ENCODE data around the gene THADA. TPM values are rescaled to one million over a fixed set of nuclear protein-coding genes. Genes with fewer than 3 reads are reported as not detected.
"Not testable (repeated sequence)": the region's sequence is repeated elsewhere in the genome, so short reads cannot be mapped to it uniquely, and the experiment has no call there.

The THADA gene
- total RNA-seq, 1 experiment from 2014 or later: 20.1 TPM

GRCh38 chr2:43387092-43388062 is 208.5 kb downstream of the THADA start:
- H3K79me2 ChIP-seq (ENCODE audit: insufficient read depth, low read length): no peaks in the 10 kb centered on the region
- H3K4me2 ChIP-seq (ENCODE audit: insufficient read depth, insufficient read length, low read length): no peak overlapping the region
- H3K79me1 ChIP-seq (ENCODE audit: insufficient read depth, low read depth, low read length, poor library complexity, severe bottlenecking): no peaks in the 10 kb centered on the region
- H3K36me3 Mint-ChIP-seq (ENCODE audit: insufficient read depth in 1 of 3, low read depth in 3 of 3): no peaks in the 10 kb centered on the region
- H3K9ac ChIP-seq (ENCODE audit: extremely low read depth, insufficient read length, low read length): no peak overlapping the region
- H3K27me3 Mint-ChIP-seq (ENCODE audit: low read depth): no peaks in the 10 kb centered on the region
- H3K4me1 ChIP-seq (ENCODE audit: insufficient read depth, low read length): no peaks in the 10 kb centered on the region
- no peak overlapping the region for H2AK5ac ChIP-seq (ENCODE audit: insufficient read length, low read length)
- DNase-seq: no peak
- no peak overlapping the region for H2BK20ac ChIP-seq (ENCODE audit: low read depth, low read length, poor library complexity, severe bottlenecking)
- no peak overlapping the region for H3K4ac ChIP-seq (ENCODE audit: low read depth, low read length)
- no peak overlapping the region for H2BK120ac ChIP-seq (ENCODE audit: low read depth, low read length, poor library complexity, severe bottlenecking)
- no peak overlapping the region for H3K23ac ChIP-seq (ENCODE audit: insufficient read length, low read depth, low read length)
- H3K27ac ChIP-seq (ENCODE audit: insufficient read length, low read depth, low read length): no peak overlapping the region
- no peaks in the 10 kb centered on the region for H3K4me1 Mint-ChIP-seq
- H3K4me3 Mint-ChIP-seq: no peak overlapping the region
- H3K9me3 Mint-ChIP-seq: no peaks in the 10 kb centered on the region
- no peak overlapping the region for H2BK12ac ChIP-seq (ENCODE audit: insufficient read length, low read depth, low read length)
- H3K23me2 ChIP-seq (ENCODE audit: insufficient read length, low read depth, low read length, poor library complexity, severe bottlenecking): no peaks in the 10 kb centered on the region
- no peak overlapping the region for H2AFZ ChIP-seq (ENCODE audit: low read length)
- H3K27ac Mint-ChIP-seq: no peak overlapping the region; a peak in 1 of 7 replicates
- no peak overlapping the region for H3K56ac ChIP-seq (ENCODE audit: insufficient read length, low read depth, low read length)
- H2BK5ac ChIP-seq (ENCODE audit: insufficient read length, low read length): no peak overlapping the region
- no peak overlapping the region for H3K14ac ChIP-seq (ENCODE audit: insufficient read depth, low read length)
- H4K20me1 ChIP-seq (ENCODE audit: control insufficient read depth, insufficient read depth, insufficient read length): no peaks in the 10 kb centered on the region
- no peaks in the 10 kb centered on the region for H3K27me3 ChIP-seq (ENCODE audit: insufficient read depth, low read length)
- no peak overlapping the region for H3K18ac ChIP-seq (ENCODE audit: insufficient read length, low read depth, low read length)
- no peak overlapping the region for H3T11ph ChIP-seq (ENCODE audit: low read length)
- TF ChIP-seq CTCF (conservative IDR thresholded peaks at IDR 0.05): no peak
- no peak overlapping the region for H4K91ac ChIP-seq (ENCODE audit: insufficient read length, low read depth, low read length)
- H3K9me3 ChIP-seq (ENCODE audit: control insufficient read depth, low read depth, low read length): no peaks in the 10 kb centered on the region
- no peak overlapping the region for H4K8ac ChIP-seq (replicated peaks; ENCODE audit: insufficient read length, low read depth, low read length)
- H4K5ac ChIP-seq (ENCODE audit: insufficient read length, low read depth, low read length): no peak overlapping the region
- WGBS (ENCODE audit: extremely low coverage, insufficient read length, low lambda C conversion rate): no CpG with 5 or more reads among the region's 7 CpGs
- no peak overlapping the region for H2BK15ac ChIP-seq (ENCODE audit: low read depth, low read length)

- H4K20me1 ChIP-seq (ENCODE audit: control insufficient read depth, insufficient read depth, insufficient read length); H3K27ac Mint-ChIP-seq; H2BK5ac ChIP-seq (ENCODE audit: insufficient read length, low read length); H3K56ac ChIP-seq (ENCODE audit: insufficient read length, low read depth, low read length); H3K14ac ChIP-seq (ENCODE audit: insufficient read depth, low read length); H3K18ac ChIP-seq (ENCODE audit: insufficient read length, low read depth, low read length); H3K4ac ChIP-seq (ENCODE audit: low read depth, low read length); H3K4me1 Mint-ChIP-seq; DNase-seq; H3K27ac ChIP-seq (ENCODE audit: insufficient read length, low read depth, low read length); H3K36me3 Mint-ChIP-seq (ENCODE audit: insufficient read depth in 1 of 3, low read depth in 3 of 3); H3K23me2 ChIP-seq (ENCODE audit: insufficient read length, low read depth, low read length, poor library complexity, severe bottlenecking); H3K9me3 ChIP-seq (ENCODE audit: control insufficient read depth, low read depth, low read length); H3K23ac ChIP-seq (ENCODE audit: insufficient read length, low read depth, low read length); H3K4me1 ChIP-seq (ENCODE audit: insufficient read depth, low read length); H2BK12ac ChIP-seq (ENCODE audit: insufficient read length, low read depth, low read length); H2BK120ac ChIP-seq (ENCODE audit: low read depth, low read length, poor library complexity, severe bottlenecking); H3K27me3 ChIP-seq (ENCODE audit: insufficient read depth, low read length); H3K4me2 ChIP-seq (ENCODE audit: insufficient read depth, insufficient read length, low read length); H4K8ac ChIP-seq (replicated peaks; ENCODE audit: insufficient read length, low read depth, low read length); H3K27me3 Mint-ChIP-seq (ENCODE audit: low read depth); H3K9ac ChIP-seq (ENCODE audit: extremely low read depth, insufficient read length, low read length); H4K5ac ChIP-seq (ENCODE audit: insufficient read length, low read depth, low read length); H4K91ac ChIP-seq (ENCODE audit: insufficient read length, low read depth, low read length); H3K79me1 ChIP-seq (ENCODE audit: insufficient read depth, low read depth, low read length, poor library complexity, severe bottlenecking); H3K79me2 ChIP-seq (ENCODE audit: insufficient read depth, low read length); H2AK5ac ChIP-seq (ENCODE audit: insufficient read length, low read length); H3K4me3 Mint-ChIP-seq; H2BK15ac ChIP-seq (ENCODE audit: low read depth, low read length); H3T11ph ChIP-seq (ENCODE audit: low read length); H2AFZ ChIP-seq (ENCODE audit: low read length); H3K9me3 Mint-ChIP-seq; H2BK20ac ChIP-seq (ENCODE audit: low read depth, low read length, poor library complexity, severe bottlenecking): not testable (repeated sequence)
- no CpG with 5 or more reads among the region's 9 CpGs for WGBS (ENCODE audit: extremely low coverage, insufficient read length, low lambda C conversion rate)
These were observed 209.2 kb downstream of the THADA start for GRCh38 chr2:43386679-43387078.

All from H9 (cell line).